HEK293 (cell line): ENCODE data around the gene PANK2.

Experiments used
- CTCF ChIA-PET: fragments of 350-600 bp; formaldehyde crosslinking; extraction: SDS; loops from one replicate; lab custom pipeline; 2021; ENCODE audit warnings: antibody characterized with exemption; lab: Yijun Ruan, JAX
- POLR2A ChIA-PET: fragments of 300-600 bp; formaldehyde crosslinking; extraction: SDS; loops from one replicate; lab custom pipeline; 2020; ENCODE audit warnings: antibody characterized with exemption, inconsistent platforms; lab: Yijun Ruan, JAX
- H3K27ac ChIP-seq: fragments of 200-500 bp; sonication (Bioruptor generic); 2 replicates; pipeline ENCODE4 v1.5.1; 2014; ENCODE audit warnings: low read depth, low read length, control low read depth, inconsistent platforms; ENCODE audit errors: extremely low read depth
- H3K36me3 ChIP-seq, 2 experiments: fragments of 200-500 bp in 1 of 2; sonication (Bioruptor generic) in 1 of 2; 1 replicate in 1 of 2; 2 replicates in 1 of 2; pipeline ENCODE4 v1.5.1; 2014 to 2017; ENCODE audit warnings: inconsistent platforms in 2 of 2, low read length in 2 of 2; ENCODE audit not compliant: control insufficient read depth in 2 of 2, insufficient read depth in 1 of 2
- H3K4me1 ChIP-seq: fragments of 200-500 bp; sonication (Bioruptor generic); 2 replicates; pipeline ENCODE4 v1.5.1; 2014; ENCODE audit warnings: mild to moderate bottlenecking, low read length, inconsistent platforms; ENCODE audit not compliant: control insufficient read depth, insufficient read depth
- H3K4me3 ChIP-seq: 2 replicates; pipeline ENCODE4 v1.5.1; 2011; ENCODE audit warnings: low read depth, mild to moderate bottlenecking, control low read depth, low read length, moderate library complexity
- H3K9me3 ChIP-seq: fragments of 200-500 bp; sonication (Bioruptor generic); 2 replicates; pipeline ENCODE4 v1.5.1; 2014; ENCODE audit warnings: low read depth, low read length, inconsistent platforms; ENCODE audit not compliant: control insufficient read depth, insufficient read depth
- PBX3 ChIP-seq: sonication (generic); formaldehyde crosslinking; IDR thresholded peaks from 2 replicates; pipeline ENCODE4 v1.8.1; 2022; ENCODE audit warnings: mild to moderate bottlenecking, moderate library complexity, missing genetic modification reagents
- PRDM2 ChIP-seq: fragments of 450-650 bp; formaldehyde crosslinking; IDR thresholded peaks from 2 replicates; pipeline ENCODE4 v1.5.1; 2016; ENCODE audit warnings: missing biosample characterization, missing genetic modification characterization, borderline replicate concordance
- REST ChIP-seq: fragments of 450-650 bp; formaldehyde crosslinking; IDR thresholded peaks from 2 replicates; pipeline ENCODE4 v1.5.1; 2016; ENCODE audit warnings: missing biosample characterization, missing genetic modification characterization
- SALL2 ChIP-seq: fragments of 450-650 bp; formaldehyde crosslinking; IDR thresholded peaks from 2 replicates; pipeline ENCODE4 v1.5.0; 2017; ENCODE audit warnings: missing biosample characterization, mild to moderate bottlenecking, missing genetic modification characterization, borderline replicate concordance
- TRIM28 ChIP-seq: IDR thresholded peaks from 2 replicates; pipeline ENCODE4 v1.6.1; 2011; ENCODE audit warnings: low read length, control low read depth, borderline replicate concordance
- YY1 ChIP-seq: fragments of 450-650 bp; formaldehyde crosslinking; IDR thresholded peaks from 2 replicates; pipeline ENCODE4 v1.5.1; 2018; ENCODE audit warnings: missing biosample characterization, missing genetic modification characterization
- ZNF248 ChIP-seq: fragments of 450-650 bp; formaldehyde crosslinking; IDR thresholded peaks from 2 replicates; pipeline ENCODE4 v1.5.1; 2017; ENCODE audit warnings: missing biosample characterization, missing genetic modification characterization
- ZNF292 ChIP-seq: fragments of 450-650 bp; formaldehyde crosslinking; IDR thresholded peaks from 2 replicates; pipeline ENCODE4 v1.5.1; 2016; ENCODE audit warnings: low read depth, missing biosample characterization, missing genetic modification characterization, borderline replicate concordance
- ZNF645 ChIP-seq: fragments of 450-650 bp; formaldehyde crosslinking; IDR thresholded peaks from 2 replicates; pipeline ENCODE4; 2016; ENCODE audit warnings: missing biosample characterization, missing genetic modification characterization
- ZNF791 ChIP-seq: fragments of 450-650 bp; formaldehyde crosslinking; IDR thresholded peaks from 2 replicates; pipeline ENCODE4 v1.5.1; 2016; ENCODE audit warnings: missing biosample characterization, missing genetic modification characterization

PANK2 gene

GRCh38 chr20:3904857-3905256 is 15.7 kb downstream of the PANK2 start:
- ChIA-PET POLR2A (interaction anchor here (0.7 kb wide), 1 partner anchor 26 kb away, joined by 5 read pairs; no protein-coding TSS in a partner anchor), CTCF (interaction anchor here (1.1 kb wide), 1 partner anchor 179 kb away, joined by 3 read pairs; no protein-coding TSS in a partner anchor)
- no peak overlapping the region for H3K4me3 ChIP-seq
- peaks cover 23 to 31% of the 10 kb centered on the region in 2 experiments for H3K36me3 ChIP-seq
- no peaks in the 10 kb centered on the region for H3K9me3 ChIP-seq
- peaks cover 22% of the 10 kb centered on the region for H3K4me1 ChIP-seq
- TF ChIP-seq REST (tag by site-specific recombination): no peak
- TF ChIP-seq ZNF248 (tag by site-specific recombination): no peak
- no peak for TF ChIP-seq PBX3
- TF ChIP-seq ZNF645 (tag by site-specific recombination): no peak
- no peak for TF ChIP-seq ZNF292 (tag by site-specific recombination)
- no peak for TF ChIP-seq SALL2 (tag by site-specific recombination)
- TF ChIP-seq PRDM2 (tag by site-specific recombination): no peak
- no peak for TF ChIP-seq YY1 (tag by site-specific recombination)
- no peak for TF ChIP-seq TRIM28
- TF ChIP-seq ZNF791 (tag by site-specific recombination): no peak
- H3K27ac ChIP-seq: no peak overlapping the region
